Measurements from ENCODE around the gene TVP23A. TPM values are rescaled to one million over a fixed set of nuclear protein-coding genes. Genes with fewer than 3 reads are reported as not detected.
"Not testable (repeated sequence)": the region's sequence is repeated elsewhere in the genome, so short reads cannot be mapped to it uniquely, and the experiment has no call there.

Gene TVP23A
- total RNA-seq, 8 experiments from 2014 or later: 0.15 to 5.5 (median 2.7) TPM

DNA sequence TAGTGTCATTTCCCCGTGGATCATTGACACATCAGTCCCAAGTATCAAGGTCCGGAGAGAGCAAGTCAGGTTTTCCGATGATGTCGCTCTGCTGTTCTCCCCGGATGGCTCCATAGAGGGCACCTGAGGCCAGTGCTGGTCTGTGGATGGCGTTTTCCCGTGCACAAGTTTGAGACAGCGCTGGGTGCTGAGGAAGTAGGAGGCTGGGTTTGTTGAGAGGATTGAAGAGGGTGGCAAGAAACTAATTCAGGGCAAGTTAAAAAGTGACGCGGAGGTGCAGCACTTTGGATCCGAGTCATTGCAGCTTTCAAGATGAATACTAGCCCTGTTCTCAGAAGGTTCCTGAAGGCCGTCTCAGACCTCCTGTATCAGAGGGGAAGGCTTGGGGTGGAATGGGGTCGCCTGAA is 67.3 kb downstream of the TVP23A start:
- ATAC-seq (replicated peaks in 6 of 8): peak in 1 of 8 experiments; percentile 37
- Histone ChIP-seq H3K4me3 (no peak overlapping the region), H3K4me1 (replicated peaks in 1 of 2) (no peaks in the 10 kb centered on the region), H3K27ac (no peak overlapping the region)
- WGBS, 10 experiments: 70 to 100% (median 89%) methylated on average over 2 to 11 of the region's 13 CpGs; no CpG with 5 or more reads in 2 of the 10 experiments
- in situ Hi-C loops (cut with MboI; ENCODE audit: low pct_unique_long_range_greater_than_20kb in 2 of 9, low sequenced_read_pairs in 9 of 9, unreplicated experiment in 9 of 9): loop anchor here in 1 of 9 experiments (25.0 kb wide), 1 partner anchor 161 kb away; no protein-coding TSS in a partner anchor

GRCh38 chr16:10750793-10751192 is 67.8 kb downstream of the TVP23A start:
- Histone ChIP-seq H3K4me3 (no peak overlapping the region), H3K4me1 (replicated peaks in 1 of 2) (no peaks in the 10 kb centered on the region), H3K27ac (no peak overlapping the region)
- 80 to 100% (median 94%) methylated on average over 1 to 5 of the region's 11 CpGs; no CpG with 5 or more reads in 6 of the 10 experiments for WGBS, 10 experiments
- in situ Hi-C loops (cut with MboI; ENCODE audit: low pct_unique_long_range_greater_than_20kb in 2 of 9, low sequenced_read_pairs in 9 of 9, unreplicated experiment in 9 of 9): loop anchor here in 1 of 9 experiments (25.0 kb wide), 1 partner anchor 162 kb away; no protein-coding TSS in a partner anchor
- ATAC-seq (replicated peaks in 6 of 8): no peak

DNA sequence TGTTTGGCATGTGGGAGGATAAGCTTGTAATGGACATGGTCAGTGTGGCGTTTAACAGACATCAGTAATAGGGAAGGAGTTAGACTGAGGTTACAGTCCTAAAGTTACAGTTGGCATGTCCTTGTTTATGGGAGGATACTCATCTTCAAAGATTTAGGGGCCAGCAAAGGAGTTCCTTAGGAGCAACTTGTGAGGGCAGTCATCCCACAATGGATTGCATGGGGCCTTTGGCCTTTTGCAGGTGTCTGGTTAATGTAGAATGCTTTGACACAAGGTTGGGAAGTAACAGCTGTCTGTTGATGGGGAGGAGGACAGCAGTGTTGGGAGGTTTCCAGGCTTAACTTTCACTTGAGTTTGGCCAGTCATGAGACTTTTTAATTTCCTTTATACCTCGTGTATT is 72.8 kb downstream of the TVP23A start:
- Histone ChIP-seq H3K4me3 (no peak overlapping the region), H3K4me1 (replicated peaks in 1 of 2) (peaks cover 3 to 8% of the 10 kb centered on the region in 2 donors), H3K27ac (no peak overlapping the region)
- no peak for ATAC-seq (replicated peaks in 6 of 8)
- in situ Hi-C loops (cut with MboI; ENCODE audit: low pct_unique_long_range_greater_than_20kb in 2 of 9, low sequenced_read_pairs in 9 of 9, unreplicated experiment in 9 of 9): loop anchor here in 1 of 9 experiments (25.0 kb wide), 1 partner anchor 1584 kb away; no protein-coding TSS in a partner anchor
- 40 to 100% (median 88%) methylated on average over 1 to 2 of the region's 2 CpGs; no CpG with 5 or more reads in 3 of the 10 experiments for WGBS, 10 experiments

DNA sequence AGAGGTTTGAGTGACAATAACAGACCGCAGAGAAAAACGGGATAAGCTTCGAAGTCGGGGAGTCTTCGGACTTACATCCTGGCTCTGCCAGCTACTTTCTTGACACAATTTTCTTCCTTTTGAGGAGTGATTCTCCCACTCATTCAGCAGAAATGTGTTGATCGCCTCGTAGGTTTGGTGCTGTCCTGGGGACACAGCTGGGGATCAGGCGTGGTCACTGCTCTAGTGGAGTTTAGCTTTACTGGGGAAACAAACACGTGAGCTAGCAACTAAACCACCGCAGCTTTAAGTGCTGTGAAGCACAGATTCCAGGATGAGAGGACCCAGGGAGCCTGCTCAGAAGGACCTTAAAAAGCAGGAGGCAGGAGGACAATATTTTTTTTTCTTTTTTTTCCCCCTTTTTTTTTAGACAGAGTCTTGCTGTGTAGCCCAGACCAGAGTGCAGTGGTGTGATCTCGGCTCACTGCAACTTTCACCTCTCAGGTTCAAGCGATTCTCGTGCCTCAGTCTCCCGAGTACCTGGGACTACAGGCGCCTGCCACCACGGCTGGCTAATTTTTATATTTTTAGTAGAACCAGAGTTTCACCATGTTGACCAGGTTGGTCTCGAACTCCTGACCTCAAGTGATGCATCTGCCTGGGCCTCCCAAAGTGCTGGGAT is 74.1 kb downstream of the TVP23A start:
- in situ Hi-C loops (cut with MboI; ENCODE audit: low pct_unique_long_range_greater_than_20kb in 2 of 9, low sequenced_read_pairs in 9 of 9, unreplicated experiment in 9 of 9): loop anchor here in 1 of 9 experiments (25.0 kb wide), 1 partner anchor 1582 kb away; no protein-coding TSS in a partner anchor
- peak overlapping the region; percentile 61 to 80 (median 65) for H3K4me3 ChIP-seq
- ATAC-seq (replicated peaks in 6 of 8): peak; percentile 11 to 51 (median 30)
- 0 to 100% (median 11%) methylated on average over 1 to 11 of the region's 17 CpGs; no CpG with 5 or more reads in 2 of the 10 experiments for WGBS, 10 experiments
- H3K4me1 ChIP-seq (replicated peaks in 1 of 2): peaks cover 3 to 8% of the 10 kb centered on the region in 2 donors
- H3K27ac ChIP-seq: peak overlapping the region in 1 of 2 donors; percentile 1

DNA sequence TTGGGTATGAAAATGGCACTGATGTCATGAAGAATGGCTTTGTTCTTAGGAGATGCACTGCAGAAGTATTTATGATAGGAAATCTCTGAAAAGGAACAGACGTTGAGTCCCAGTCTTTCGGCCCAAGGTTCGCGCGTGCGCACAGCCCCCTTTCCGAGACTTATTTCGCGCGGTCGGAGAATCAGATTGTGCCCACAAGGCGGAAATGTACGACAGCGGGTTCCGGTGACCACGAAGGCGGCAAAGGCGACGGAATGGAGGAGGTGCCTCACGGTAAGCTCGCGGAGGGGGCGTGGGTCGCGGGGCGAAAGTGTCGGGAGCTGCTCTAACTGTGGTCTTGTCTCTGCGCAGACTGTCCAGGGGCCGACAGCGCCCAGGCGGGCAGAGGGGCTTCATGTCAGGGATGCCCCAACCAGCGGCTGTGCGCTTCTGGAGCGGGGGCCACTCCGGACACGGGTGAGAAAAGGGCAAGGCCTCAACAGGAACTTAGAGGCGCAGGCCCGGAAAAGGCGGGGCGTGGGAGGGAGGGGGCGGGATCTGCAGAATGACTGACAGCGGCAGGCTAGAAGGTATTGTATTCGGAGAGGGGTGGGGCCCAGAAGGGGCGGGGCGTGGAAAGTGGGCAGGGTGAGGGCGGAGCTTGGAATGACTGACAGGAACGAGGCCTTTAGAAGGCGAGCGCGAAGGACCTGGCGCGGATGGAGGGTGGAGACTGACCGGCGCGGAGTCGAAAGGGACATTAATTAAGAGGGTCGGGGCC is 74.8 kb downstream of the TVP23A start, which contains the start of gene NUBP1:
Gene NUBP1, plus strand, starts transcription at position 233 of the 760 bp plus-strand sequence. Its CDS starts 22 bp downstream, at position 255.
- H3K4me1 ChIP-seq (replicated peaks in 1 of 2): peaks cover 3 to 8% of the 10 kb centered on the region in 2 donors
- WGBS, 10 experiments: 0 to 1% (median 0%) methylated on average over 5 to 16 of the region's 57 CpGs; no CpG with 5 or more reads in 4 of the 10 experiments
- ATAC-seq (replicated peaks in 6 of 8): peak; percentile 85 to 95 (median 92)
- H3K4me3 ChIP-seq: peak within 1 kb of the TSS; percentile 61 to 80 (median 65)
- H3K27ac ChIP-seq: peak within 1 kb of the TSS; percentile 97
- in situ Hi-C loops (cut with MboI; ENCODE audit: low pct_unique_long_range_greater_than_20kb in 2 of 9, low sequenced_read_pairs in 9 of 9, unreplicated experiment in 9 of 9): loop anchor here in 1 of 9 experiments (25.0 kb wide), 1 partner anchor 1581 kb away; no protein-coding TSS in a partner anchor

DNA sequence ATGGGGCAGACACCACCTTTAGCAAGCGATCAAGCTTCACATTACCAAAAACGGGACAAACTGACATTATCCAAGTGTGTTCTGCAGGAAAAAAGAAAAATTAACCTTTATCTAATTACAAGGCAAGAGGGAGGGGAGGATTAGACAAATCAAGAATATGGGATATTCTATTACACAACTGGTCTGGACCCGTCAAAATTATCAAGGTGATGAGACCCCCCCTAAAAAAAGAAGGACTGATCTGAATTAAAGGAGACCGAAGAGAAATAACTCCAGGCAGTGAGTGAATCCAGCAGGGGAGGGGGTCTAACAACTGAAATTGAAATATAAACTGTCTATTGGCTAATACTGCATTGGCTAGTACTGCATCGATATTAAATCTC is 75.4 kb downstream of the TVP23A start:
- peak overlapping the region; percentile 61 to 80 (median 65) for H3K4me3 ChIP-seq
- peak overlapping the region; percentile 97 for H3K27ac ChIP-seq
- in situ Hi-C loops (cut with MboI; ENCODE audit: low pct_unique_long_range_greater_than_20kb in 2 of 9, low sequenced_read_pairs in 9 of 9, unreplicated experiment in 9 of 9): loop anchor here in 1 of 9 experiments (25.0 kb wide), 1 partner anchor 1581 kb away; no protein-coding TSS in a partner anchor
- WGBS, 10 experiments: 0 to 36% (median 23%) methylated on average over 2 to 5 of the region's 5 CpGs
- ATAC-seq (replicated peaks in 6 of 8): no peak
- H3K4me1 ChIP-seq (replicated peaks in 1 of 2): peaks cover 3 to 8% of the 10 kb centered on the region in 2 donors

DNA sequence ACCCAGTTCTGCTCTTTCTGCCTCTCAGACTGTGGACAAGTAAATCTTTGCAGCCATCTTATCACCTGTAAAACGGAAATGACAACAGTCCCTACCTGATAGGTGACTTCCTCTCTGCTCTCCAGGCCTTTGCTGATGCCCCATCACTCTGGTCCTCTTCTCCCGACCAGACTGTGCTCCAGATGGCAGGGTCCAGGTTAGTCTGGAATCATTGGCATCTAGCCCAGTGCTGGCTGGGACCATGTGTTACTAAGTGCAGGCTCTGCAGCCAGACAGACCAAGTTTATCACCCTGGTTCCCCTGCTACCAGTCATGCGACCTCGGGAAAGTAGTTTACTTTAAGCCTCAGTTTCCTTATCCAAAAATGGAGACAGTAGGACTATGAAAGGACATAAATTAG is 76.8 kb downstream of the TVP23A start:
- ATAC-seq (replicated peaks in 6 of 8): no peak
- H3K27ac ChIP-seq: no peak overlapping the region
- in situ Hi-C loops (cut with MboI; ENCODE audit: low pct_unique_long_range_greater_than_20kb in 2 of 9, low sequenced_read_pairs in 9 of 9, unreplicated experiment in 9 of 9): loop anchor here in 1 of 9 experiments (25.0 kb wide), 1 partner anchor 1580 kb away; no protein-coding TSS in a partner anchor
- no peak overlapping the region for H3K4me3 ChIP-seq
- H3K4me1 ChIP-seq (replicated peaks in 1 of 2): peaks cover 5 to 8% of the 10 kb centered on the region in 2 donors
- WGBS, 10 experiments: 25 to 100% (median 68%) methylated on average over 2 to 4 of the region's 4 CpGs; no CpG with 5 or more reads in 4 of the 10 experiments

DNA sequence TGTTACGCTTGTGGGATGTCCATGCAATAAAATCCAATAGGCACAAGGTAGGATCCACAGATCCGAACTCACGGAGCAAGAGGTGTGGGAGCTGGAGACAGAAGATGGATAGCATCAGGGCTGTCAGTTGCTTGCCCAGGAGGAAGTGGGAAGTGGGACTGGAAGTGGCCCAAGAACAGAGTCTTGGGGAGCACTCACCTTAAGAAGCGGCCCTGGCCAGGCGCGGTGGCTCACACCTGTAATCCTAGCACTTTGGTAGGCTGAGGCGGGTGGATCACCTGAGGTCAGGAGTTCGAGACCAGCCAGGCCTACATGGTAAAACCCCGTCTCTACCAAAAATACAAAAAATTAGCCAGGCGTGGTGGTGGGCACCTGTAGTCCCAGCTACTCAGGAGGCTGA is 77.3 kb downstream of the TVP23A start:
- H3K4me3 ChIP-seq; H3K27ac ChIP-seq; H3K4me1 ChIP-seq (replicated peaks in 1 of 2); ATAC-seq (replicated peaks in 6 of 8): not testable (repeated sequence)
- in situ Hi-C loops (cut with MboI; ENCODE audit: low pct_unique_long_range_greater_than_20kb in 2 of 9, low sequenced_read_pairs in 9 of 9, unreplicated experiment in 9 of 9): loop anchor here in 1 of 9 experiments (25.0 kb wide), 1 partner anchor 1579 kb away; no protein-coding TSS in a partner anchor
- 60 to 100% (median 100%) methylated on average over 1 to 4 of the region's 10 CpGs; no CpG with 5 or more reads in 5 of the 10 experiments for WGBS, 10 experiments

DNA sequence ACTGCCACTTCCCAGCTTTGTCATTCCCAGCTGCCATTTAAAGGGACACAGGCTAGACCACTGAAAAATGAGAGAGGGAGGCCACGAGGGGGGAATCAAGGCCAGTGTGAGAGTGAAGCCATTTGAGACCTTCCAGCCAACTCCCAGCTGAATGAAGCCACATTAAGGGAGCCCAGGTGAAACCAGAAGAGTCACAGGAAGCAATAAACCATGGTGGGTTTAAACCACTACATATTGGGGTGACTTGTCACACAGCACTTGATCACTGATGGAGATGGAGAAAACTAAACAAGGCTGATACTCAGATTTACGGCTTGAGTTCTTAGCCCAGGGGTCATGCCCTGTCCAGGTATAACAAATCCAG is 77.8 kb downstream of the TVP23A start:
- in situ Hi-C loops (cut with MboI; ENCODE audit: low pct_unique_long_range_greater_than_20kb in 2 of 9, low sequenced_read_pairs in 9 of 9, unreplicated experiment in 9 of 9): loop anchor here in 1 of 9 experiments (25.0 kb wide), 1 partner anchor 1579 kb away; no protein-coding TSS in a partner anchor
- ATAC-seq (replicated peaks in 6 of 8): no peak
- Histone ChIP-seq H3K27ac (no peak overlapping the region), H3K4me3 (no peak overlapping the region), H3K4me1 (replicated peaks in 1 of 2) (peaks cover 5 to 8% of the 10 kb centered on the region in 2 donors)
- WGBS, 10 experiments: 43 to 100% (median 80%) methylated on average over 1 to 2 of the region's 2 CpGs; no CpG with 5 or more reads in 3 of the 10 experiments

DNA sequence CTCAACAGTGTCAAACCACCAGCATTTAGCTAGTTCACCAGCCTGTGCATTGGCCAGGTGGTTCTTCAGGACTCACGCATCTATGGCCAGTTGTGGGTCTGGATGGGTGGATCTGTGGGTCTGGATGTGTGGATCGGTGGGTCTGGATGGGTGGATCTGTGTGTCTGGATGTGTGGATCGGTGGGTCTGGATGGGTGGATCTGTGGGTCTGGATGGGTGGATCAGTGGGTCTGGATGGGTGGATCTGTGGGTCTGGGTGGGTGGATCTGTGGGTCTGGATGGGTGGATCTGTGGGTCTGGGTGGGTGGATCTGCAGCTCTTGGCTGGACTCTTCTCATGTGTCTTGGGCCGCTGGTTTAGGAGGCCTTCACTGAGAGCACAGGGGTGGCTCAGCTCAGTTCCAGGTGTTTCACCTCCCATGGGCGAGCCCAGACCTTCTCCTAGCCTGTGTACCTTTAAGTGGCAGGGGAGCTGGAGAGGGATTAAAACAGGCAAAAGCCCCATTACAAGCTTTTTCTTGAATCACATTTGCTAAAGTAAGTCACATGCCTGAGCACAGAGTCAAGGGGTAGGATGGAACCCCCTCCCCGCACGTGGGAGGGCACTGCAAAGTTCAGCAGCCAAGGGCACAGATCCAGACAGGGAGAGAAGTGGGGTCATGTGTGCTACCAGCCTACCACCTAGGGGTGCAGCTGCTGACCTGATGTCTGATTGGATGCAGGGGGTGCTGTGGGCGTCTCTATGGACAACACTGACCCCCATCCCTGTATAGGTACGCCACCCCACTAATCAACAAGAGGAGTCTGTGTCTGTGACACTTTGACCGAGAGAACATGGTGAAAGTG is 78.4 kb downstream of the TVP23A start:
- Histone ChIP-seq H3K27ac (no peak overlapping the region), H3K4me3 (no peak overlapping the region), H3K4me1 (replicated peaks in 1 of 2) (peaks cover 5 to 8% of the 10 kb centered on the region in 2 donors)
- WGBS, 10 experiments: 90 to 100% (median 95%) methylated on average over 1 to 5 of the region's 10 CpGs; no CpG with 5 or more reads in 4 of the 10 experiments
- in situ Hi-C loops (cut with MboI; ENCODE audit: low pct_unique_long_range_greater_than_20kb in 2 of 9, low sequenced_read_pairs in 9 of 9, unreplicated experiment in 9 of 9): loop anchor here (5.0 to 25.0 kb wide), 6 partner anchors 215 to 1578 kb away; no protein-coding TSS in a partner anchor
- no peak for ATAC-seq (replicated peaks in 6 of 8)

GRCh38 chr16:10738231-10739077 is 80.1 kb downstream of the TVP23A start:
- ATAC-seq (replicated peaks in 6 of 8): peak in 4 of 8 experiments; percentile 4 to 71 (median 48)
- Histone ChIP-seq H3K4me3 (no peak overlapping the region), H3K4me1 (replicated peaks in 1 of 2) (peaks cover 2 to 4% of the 10 kb centered on the region in 2 donors), H3K27ac (no peak overlapping the region)
- WGBS, 10 experiments: 29 to 91% (median 63%) methylated on average over 1 to 11 of the region's 12 CpGs
- in situ Hi-C loops (cut with MboI; ENCODE audit: low pct_unique_long_range_greater_than_20kb in 2 of 9, low sequenced_read_pairs in 9 of 9, unreplicated experiment in 9 of 9): loop anchor here (5.0 to 25.0 kb wide), 6 partner anchors 214 to 1576 kb away; no protein-coding TSS in a partner anchor
